ENCODE results near the gene PDP2.
"Not testable (repeated sequence)": the region's sequence is repeated elsewhere in the genome, so short reads cannot be mapped to it uniquely, and the experiment has no call there.

DNA sequence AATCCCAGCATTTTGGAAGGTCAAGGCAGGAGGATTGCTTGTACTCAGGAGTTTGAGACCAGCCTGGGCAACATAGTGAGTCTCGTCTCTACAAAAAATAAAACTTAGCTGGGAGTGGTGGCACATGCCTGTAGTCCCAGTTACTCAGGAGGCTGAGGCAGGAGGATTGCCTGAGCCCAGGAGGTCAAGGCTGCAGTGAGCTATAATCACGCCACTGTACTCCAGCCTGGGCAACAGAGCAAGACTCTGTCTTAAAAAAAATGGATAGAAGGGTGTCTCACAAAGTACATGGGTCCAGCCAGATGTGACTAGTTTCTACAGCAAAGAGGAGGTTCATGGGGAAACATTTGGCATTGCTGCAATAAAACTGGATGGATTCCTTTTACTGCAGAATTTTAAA is 9.0 kb upstream of the PDP2 start:
- not testable (repeated sequence) for TF ChIP-seq YY1 (IDR thresholded peaks at IDR 0.05; ENCODE audit: insufficient read depth, insufficient read length); ZNF274 (IDR thresholded peaks at IDR 0.05; ENCODE audit: low read depth, low read length); SUZ12 (IDR thresholded peaks at IDR 0.05; ENCODE audit: extremely low read depth, insufficient read depth, insufficient read length)

Measured in NT2/D1 (cell line).